SHP77 (cell line): ENCODE data around the gene RFK.
"Not testable (repeated sequence)": the region's sequence is repeated elsewhere in the genome, so short reads cannot be mapped to it uniquely, and the experiment has no call there.

Source experiments
- DNase-seq, 2 experiments: peaks; one replicate each; lab custom pipeline; 2025; lab: John Stamatoyannopoulos, UW

The RFK gene

DNA sequence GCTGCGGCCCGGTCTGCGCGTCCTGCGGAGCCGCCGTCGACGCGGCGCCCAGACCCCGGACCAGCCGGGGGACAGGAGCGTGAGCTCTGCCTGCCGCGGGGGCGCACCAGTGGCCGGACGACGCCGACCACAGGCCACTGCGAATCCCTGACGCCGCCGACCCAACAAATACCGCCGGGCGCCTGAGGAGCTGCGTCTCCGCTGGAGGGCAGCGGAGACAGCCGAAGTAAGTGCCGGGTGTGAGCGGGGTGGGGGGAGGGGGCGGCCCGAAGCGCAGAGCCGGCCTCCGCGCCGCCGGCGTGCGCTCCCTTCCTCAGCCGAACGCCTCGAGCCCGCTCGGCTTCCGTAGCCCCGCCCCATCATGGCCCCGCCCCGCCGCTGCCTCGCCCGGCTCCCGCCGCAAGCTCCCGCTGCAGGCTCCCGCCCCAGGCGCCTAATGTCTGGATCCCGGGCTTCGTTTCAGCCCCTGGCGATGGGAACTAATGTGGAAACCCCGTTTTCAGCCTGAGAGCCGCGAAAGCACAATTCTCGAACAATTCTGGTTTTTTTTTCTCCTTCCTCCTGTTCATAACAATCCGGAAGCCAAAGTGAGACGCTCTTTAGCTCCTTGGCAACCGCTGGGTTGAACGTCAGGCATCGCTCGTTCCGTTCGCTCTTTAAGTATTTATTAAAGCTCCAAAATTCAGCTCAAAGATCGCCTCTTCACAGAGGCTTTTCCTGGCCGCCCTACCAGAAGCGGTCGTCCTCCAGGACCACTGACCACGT is at the start of gene RFK:
Gene RFK (minus strand): TSS at position 232 of the 765 bp plus-strand sequence. CDS start 255 bp downstream, outside the sequence.
- peak; percentile 82 to 84 for DNase-seq

DNA sequence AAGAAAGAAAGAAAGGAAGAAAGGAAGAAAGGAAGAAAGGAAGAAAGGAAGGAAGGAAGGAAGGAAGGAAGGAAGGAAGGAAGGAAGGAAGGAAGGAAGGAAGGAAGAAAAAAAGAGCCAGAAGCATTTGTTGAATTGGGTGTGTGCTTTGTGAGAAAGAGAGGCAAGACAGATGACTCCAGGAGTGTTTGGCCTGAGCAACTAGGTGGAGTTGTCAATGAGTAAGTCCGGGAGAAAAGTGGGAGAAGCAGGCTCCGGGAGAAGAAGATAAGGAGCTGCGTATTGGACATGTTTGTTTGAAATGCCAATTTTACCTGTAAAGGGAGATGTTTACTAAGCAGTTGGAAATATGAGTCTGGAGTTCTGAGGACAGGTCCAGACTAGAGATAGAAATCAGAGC is 49.7 kb upstream of the RFK start:
- DNase-seq: no peak

- DNase-seq: no peak
Measured at GRCh38 chr9:76441551-76442322, 47.5 kb upstream of the RFK start.

DNA sequence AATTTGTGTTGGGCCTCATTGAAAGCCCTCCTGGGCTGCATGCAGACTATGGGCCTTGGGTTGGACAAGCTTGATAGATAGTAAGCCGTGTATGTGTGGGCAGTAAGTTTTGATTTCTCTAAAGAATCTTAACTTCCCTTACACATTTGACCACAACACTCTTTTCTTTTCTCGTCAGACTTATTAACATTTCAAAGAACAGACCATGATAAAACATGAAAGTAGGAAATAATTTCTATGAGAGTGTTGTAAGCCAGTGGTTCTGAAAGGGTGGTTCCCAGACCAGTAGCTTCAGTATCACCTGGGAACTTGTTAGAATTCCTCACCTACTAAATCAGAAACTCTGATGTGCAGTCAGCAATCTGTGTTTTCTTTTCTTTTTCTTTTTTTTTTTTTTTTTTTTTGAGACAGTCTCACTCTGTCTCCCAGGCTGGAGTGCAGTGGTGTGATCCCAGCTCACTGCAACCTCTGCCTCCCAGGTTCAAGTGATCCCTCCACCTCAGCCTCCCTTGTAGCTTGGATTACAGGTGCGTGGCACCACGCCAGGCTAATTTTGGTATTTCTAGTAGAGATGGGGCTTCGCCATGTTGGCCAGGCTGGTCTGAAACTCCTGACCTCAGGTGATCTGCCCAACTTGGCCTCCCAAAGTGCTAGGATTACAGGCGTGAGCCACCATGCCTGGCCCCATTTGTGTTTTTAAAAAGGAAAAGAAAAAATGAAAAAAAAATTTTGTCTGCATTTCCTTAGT is 44.8 kb upstream of the RFK start:
- no peak for DNase-seq

GRCh38 chr9:76437017-76437699 is 42.9 kb upstream of the RFK start:
- DNase-seq: not testable (repeated sequence)

DNA sequence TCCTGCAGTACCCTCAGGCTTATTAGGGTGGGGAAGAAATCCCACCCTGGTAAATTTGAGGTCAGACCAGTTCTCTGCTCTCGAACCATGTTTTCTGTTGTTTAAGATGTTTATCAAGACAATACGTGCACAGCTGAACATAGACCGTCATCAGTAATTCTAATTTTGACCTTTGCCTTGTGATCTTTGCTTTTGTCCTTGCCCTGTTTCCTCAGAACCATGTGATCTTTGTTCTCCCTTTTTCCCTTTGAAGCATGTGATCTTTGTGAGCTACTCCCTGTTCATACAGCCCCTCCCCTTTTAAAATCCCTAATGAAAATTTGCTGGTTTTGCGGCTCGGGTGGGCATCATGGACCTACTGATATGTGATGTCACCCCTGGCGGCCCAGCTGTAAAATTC is 40.7 kb upstream of the RFK start:
- DNase-seq: not testable (repeated sequence)

DNA sequence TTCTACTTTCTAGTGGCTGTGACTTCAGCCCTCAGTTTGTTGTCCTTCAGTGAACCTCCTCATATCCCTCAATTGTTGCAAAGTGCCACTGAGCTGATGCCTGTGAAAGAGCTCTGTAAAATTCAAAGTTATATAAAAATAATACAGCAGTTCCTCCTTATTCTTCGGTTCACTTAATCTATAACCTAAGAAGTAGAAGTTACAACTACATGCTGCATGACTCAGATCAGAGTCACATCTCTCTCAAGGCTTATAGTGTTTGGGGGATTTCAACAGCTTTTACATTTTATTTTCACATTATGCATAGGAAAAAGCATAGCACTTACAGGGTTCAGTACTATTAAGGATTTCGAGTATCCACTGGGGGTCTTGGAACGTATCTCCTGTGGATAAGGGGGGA is 39.6 kb upstream of the RFK start:
- DNase-seq: no peak

GRCh38 chr9:76433406-76433805 is 39.2 kb upstream of the RFK start:
- no peak for DNase-seq

DNA sequence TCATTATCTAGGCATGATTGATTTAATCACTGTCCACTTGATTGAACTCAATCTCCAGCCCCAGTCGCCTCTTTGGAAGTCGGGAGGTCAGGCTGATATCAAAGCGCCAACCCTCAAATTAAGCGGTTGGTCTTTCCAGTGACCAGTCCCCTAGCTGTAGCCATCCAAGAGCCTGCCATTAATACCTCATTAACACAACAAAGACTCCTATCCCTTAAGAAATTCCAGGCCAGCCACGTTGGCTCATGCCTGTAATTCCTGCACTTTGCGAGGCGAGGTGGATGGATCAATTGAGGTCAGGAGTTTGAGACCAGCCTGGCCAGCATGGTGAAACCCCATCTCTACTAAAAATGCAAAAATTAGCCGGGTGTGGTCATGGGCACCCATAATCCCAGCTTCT is 37.4 kb upstream of the RFK start:
- DNase-seq: no peak

DNA sequence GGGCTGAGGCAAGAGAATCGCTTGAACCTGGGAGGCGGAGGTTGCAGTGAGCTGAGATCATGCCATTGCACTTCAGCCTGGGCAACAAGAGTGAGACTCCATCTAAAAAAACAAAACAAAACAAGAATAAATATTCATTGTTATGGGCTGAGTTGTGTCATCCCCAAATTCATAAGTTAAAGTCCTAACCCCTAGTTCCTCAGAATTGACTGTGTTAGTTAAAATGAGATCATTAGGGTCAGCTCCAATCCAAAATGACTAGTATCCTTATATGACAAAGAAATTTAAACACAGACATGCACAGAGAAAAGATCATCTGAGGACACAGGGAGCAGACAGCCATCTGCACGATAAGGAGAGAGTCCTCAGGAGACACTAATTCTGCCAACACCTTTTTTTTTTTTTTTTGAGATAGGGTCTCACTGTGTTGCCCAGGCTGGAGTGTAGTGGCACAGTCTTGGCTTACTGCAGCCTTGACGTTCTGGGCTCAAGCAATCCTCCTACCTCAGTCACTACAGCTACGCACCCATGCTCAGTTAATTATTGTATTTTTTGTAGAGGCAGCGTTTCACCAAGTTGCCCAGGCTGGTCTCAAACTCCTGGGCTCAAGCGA is 32.7 kb upstream of the RFK start:
- DNase-seq: no peak

GRCh38 chr9:76425677-76426453 is 31.6 kb upstream of the RFK start:
- DNase-seq: no peak

DNA sequence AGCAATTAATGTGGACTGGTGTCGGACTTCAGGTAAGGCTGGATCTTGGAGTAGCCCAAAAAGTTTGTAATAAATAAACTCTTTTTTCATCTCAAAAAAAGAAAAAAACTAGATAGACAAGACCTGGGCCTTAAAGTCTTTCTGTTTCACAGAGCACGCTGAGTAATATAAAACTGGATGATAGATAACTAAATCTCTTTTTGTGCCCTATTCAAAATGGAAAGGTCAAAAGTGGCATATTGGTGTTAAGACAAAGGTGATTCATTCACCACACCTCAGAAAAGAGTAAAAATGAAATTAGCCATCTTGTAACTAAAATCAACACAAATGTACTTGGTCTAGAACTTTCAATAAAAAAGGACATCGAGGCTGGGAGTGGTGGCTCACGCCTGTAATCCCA is 30.3 kb upstream of the RFK start:
- DNase-seq: no peak

DNA sequence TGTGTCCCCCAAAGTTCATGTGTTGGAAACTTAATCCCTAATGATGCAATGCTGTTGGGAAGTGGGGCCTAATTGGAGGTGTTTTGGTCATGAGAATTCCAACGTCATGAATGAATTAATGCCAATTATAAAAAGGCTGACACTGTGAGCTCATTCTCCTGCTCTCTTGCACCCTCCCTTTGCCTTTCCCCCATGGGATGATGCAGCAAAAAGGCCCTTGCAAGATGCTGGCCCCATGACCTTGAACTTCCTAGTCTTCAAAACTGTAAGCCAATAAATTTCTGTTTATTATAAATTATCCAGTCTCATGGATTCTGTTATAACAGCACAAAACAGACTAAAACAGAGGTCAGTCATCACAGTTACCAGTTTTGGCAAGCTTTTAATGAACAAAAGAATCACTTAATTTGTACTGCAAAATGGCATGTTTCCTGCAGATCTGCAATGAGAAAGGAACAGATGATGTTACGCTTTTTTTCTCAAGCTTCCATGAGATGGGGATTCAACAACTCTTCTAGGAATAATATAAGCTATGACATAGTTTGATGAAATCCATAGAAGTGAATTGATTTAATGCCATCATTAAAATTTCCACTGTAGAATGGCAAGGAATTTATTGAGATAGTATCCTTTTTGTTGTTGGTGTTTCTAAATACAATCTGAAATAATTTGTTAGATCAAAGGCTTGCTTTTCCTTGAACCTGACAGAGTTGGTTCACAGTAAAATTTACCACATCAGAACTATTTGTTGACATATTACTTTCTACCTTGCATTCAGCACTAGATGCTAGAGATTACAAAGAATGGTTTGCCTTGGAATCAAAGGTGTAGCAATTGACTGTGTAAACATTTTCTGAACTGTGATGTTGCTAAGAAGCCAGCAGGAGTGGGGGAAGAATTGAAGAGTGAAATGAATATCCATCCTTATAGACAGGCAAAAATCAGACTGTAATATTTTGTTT is 29.3 kb upstream of the RFK start:
- no peak for DNase-seq

- peak in 1 of 2 experiments; percentile 2 for DNase-seq
Measured at GRCh38 chr9:76419782-76420380, 25.7 kb upstream of the RFK start.

- no peak for DNase-seq
Measured at GRCh38 chr9:76417394-76417793, 23.2 kb upstream of the RFK start.

- DNase-seq: no peak
Measured at GRCh38 chr9:76415731-76416130, 21.5 kb upstream of the RFK start.

DNA sequence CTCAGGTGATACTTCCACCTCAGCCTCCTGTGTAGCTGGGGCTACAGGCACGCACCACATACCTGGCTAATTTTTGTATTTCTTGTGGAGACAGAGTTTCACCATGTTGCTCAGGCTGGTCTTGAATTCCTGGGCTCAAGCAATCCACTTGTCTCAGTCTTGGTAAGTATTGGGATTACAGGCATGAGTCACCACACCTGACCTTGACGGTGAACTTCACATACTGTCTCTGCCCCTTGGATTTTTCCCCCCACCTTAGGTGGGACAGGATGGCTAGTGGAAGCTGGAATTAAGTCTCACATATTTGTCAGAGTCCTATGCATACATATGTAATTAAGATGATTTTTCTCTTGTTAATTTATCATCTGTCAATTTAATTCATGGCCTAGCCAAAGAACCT is 20.9 kb upstream of the RFK start:
- DNase-seq: no peak

GRCh38 chr9:76414661-76415060 is 20.4 kb upstream of the RFK start:
- no peak for DNase-seq

DNA sequence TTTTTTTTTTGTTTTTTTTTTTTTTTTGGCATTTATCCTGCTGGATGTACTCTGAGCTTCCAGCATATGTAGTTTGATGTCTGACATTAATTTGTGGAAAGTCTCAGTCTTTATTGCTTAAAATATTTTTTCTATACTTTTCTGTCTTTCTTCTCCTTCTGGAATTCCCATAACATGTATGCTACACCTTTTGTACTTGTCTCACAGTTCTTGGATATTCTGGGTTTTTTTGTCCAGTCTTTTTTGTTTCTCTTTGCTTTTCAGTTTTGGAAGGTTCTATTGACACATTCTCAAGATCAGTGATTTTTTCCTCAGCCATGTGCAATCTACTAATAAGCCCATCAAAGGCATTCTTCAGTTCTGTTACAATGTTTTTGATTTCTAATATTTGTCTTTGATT is 19.4 kb upstream of the RFK start:
- no peak for DNase-seq
